ENCODE results near the gene IRX4. TPM values are rescaled to one million over a fixed set of nuclear protein-coding genes. Genes with fewer than 3 reads are reported as not detected.

Gene IRX4
- total RNA-seq, 1 donor from 2014 or later: 0.68 TPM

DNA sequence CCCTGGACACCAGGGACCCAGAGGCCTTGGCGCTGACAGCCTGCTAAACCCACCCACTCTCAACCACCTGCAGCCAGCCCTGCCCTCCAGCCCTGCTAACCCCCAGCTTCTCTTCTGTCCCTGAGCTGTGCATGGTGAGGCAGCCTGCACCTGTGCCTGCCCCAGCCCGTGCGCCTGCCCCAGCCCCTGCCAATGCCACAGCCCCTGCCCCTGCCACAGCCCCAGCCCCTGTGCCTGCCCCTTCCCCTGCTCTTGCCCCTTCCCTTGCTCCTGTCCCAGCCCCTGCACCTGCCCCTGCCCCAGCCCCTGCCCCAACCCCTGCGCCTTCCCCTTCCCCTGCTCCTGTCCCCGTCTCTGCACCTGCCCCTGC is 43.3 kb upstream of the IRX4 start:
- H3K9me3 Mint-ChIP-seq (ENCODE audit: unreplicated experiment): no peaks in the 10 kb centered on the region
- DNase-seq (ENCODE audit: low read depth): no peak
- H3K27me3 Mint-ChIP-seq (ENCODE audit: low read depth, unreplicated experiment): peaks cover 23% of the 10 kb centered on the region
- H3K4me1 Mint-ChIP-seq (ENCODE audit: low read depth, unreplicated experiment): no peaks in the 10 kb centered on the region
- H3K4me2 ChIP-seq (ENCODE audit: low read length): no peak overlapping the region
- H3K4me3 Mint-ChIP-seq (ENCODE audit: unreplicated experiment): no peak overlapping the region
- TF ChIP-seq EZH2 (IDR thresholded peaks at IDR 0.05; ENCODE audit: insufficient read depth, low read length) (no peak), CTCF (IDR thresholded peaks at IDR 0.05; ENCODE audit: insufficient read depth, low read depth, low read length) (no peak)
- no peak for FAIRE-seq
- H3K4me3 ChIP-seq (ENCODE audit: insufficient read depth, low read depth, low read length): no peak overlapping the region
- H4K20me1 ChIP-seq (ENCODE audit: insufficient read depth, low read length): no peaks in the 10 kb centered on the region
- no peak overlapping the region for H3K9ac ChIP-seq (ENCODE audit: low read length)
- no peak overlapping the region for H3K27ac ChIP-seq (ENCODE audit: low read depth, low read length)
- no peaks in the 10 kb centered on the region for H3K79me2 ChIP-seq (ENCODE audit: insufficient read depth, low read length)
- H3K36me3 ChIP-seq (ENCODE audit: insufficient read depth, low read length): no peaks in the 10 kb centered on the region
- H3K27me3 ChIP-seq (ENCODE audit: insufficient read depth, low read length): no peaks in the 10 kb centered on the region
- no peaks in the 10 kb centered on the region for H3K36me3 Mint-ChIP-seq (ENCODE audit: low read depth, unreplicated experiment)
- peaks cover 10% of the 10 kb centered on the region for H3K9me3 ChIP-seq (ENCODE audit: insufficient read depth, low read depth, low read length)
- H2AFZ ChIP-seq (ENCODE audit: low read depth, low read length): no peak overlapping the region
- H3K4me1 ChIP-seq (ENCODE audit: insufficient read depth, low read length): no peaks in the 10 kb centered on the region
- no peak overlapping the region for H3K27ac Mint-ChIP-seq (ENCODE audit: unreplicated experiment)

- Mint-ChIP-seq H3K27ac (ENCODE audit: unreplicated experiment) (no peak overlapping the region), H3K36me3 (ENCODE audit: low read depth, unreplicated experiment) (no peaks in the 10 kb centered on the region), H3K4me3 (ENCODE audit: unreplicated experiment) (no peak overlapping the region), H3K27me3 (ENCODE audit: low read depth, unreplicated experiment) (peaks cover 23% of the 10 kb centered on the region), H3K9me3 (ENCODE audit: unreplicated experiment) (no peaks in the 10 kb centered on the region), H3K4me1 (ENCODE audit: low read depth, unreplicated experiment) (no peaks in the 10 kb centered on the region)
- H4K20me1 ChIP-seq (ENCODE audit: insufficient read depth, low read length): no peaks in the 10 kb centered on the region
- H3K79me2 ChIP-seq (ENCODE audit: insufficient read depth, low read length): no peaks in the 10 kb centered on the region
- no peaks in the 10 kb centered on the region for H3K4me1 ChIP-seq (ENCODE audit: insufficient read depth, low read length)
- no peaks in the 10 kb centered on the region for H3K27me3 ChIP-seq (ENCODE audit: insufficient read depth, low read length)
- no peak for FAIRE-seq
- no peak overlapping the region for H3K4me3 ChIP-seq (ENCODE audit: insufficient read depth, low read depth, low read length)
- peaks cover 10% of the 10 kb centered on the region for H3K9me3 ChIP-seq (ENCODE audit: insufficient read depth, low read depth, low read length)
- TF ChIP-seq EZH2 (IDR thresholded peaks at IDR 0.05; ENCODE audit: insufficient read depth, low read length) (no peak), CTCF (IDR thresholded peaks at IDR 0.05; ENCODE audit: insufficient read depth, low read depth, low read length) (no peak)
- H2AFZ ChIP-seq (ENCODE audit: low read depth, low read length): no peak overlapping the region
- H3K36me3 ChIP-seq (ENCODE audit: insufficient read depth, low read length): no peaks in the 10 kb centered on the region
- H3K9ac ChIP-seq (ENCODE audit: low read length): no peak overlapping the region
- no peak overlapping the region for H3K27ac ChIP-seq (ENCODE audit: low read depth, low read length)
- H3K4me2 ChIP-seq (ENCODE audit: low read length): no peak overlapping the region
- no peak for DNase-seq (ENCODE audit: low read depth)
Measured at GRCh38 chr5:1925111-1926070, 42.7 kb upstream of the IRX4 start.

GRCh38 chr5:1923766-1924165 is 41.0 kb upstream of the IRX4 start:
- Histone ChIP-seq H3K4me1 (ENCODE audit: insufficient read depth, low read length) (no peaks in the 10 kb centered on the region), H3K9ac (ENCODE audit: low read length) (no peak overlapping the region), H3K4me2 (ENCODE audit: low read length) (no peak overlapping the region), H3K9me3 (ENCODE audit: insufficient read depth, low read depth, low read length) (no peaks in the 10 kb centered on the region), H3K27ac (ENCODE audit: low read depth, low read length) (no peak overlapping the region), H3K4me3 (ENCODE audit: insufficient read depth, low read depth, low read length) (no peak overlapping the region), H3K36me3 (ENCODE audit: insufficient read depth, low read length) (no peaks in the 10 kb centered on the region), H4K20me1 (ENCODE audit: insufficient read depth, low read length) (no peaks in the 10 kb centered on the region), H3K27me3 (ENCODE audit: insufficient read depth, low read length) (no peaks in the 10 kb centered on the region), H3K79me2 (ENCODE audit: insufficient read depth, low read length) (no peaks in the 10 kb centered on the region), H2AFZ (ENCODE audit: low read depth, low read length) (no peak overlapping the region)
- H3K4me3 Mint-ChIP-seq (ENCODE audit: unreplicated experiment): no peak overlapping the region
- H3K27me3 Mint-ChIP-seq (ENCODE audit: low read depth, unreplicated experiment): peaks cover 26% of the 10 kb centered on the region
- DNase-seq (ENCODE audit: low read depth) (no peak), FAIRE-seq (no peak)
- H3K9me3 Mint-ChIP-seq (ENCODE audit: unreplicated experiment): no peaks in the 10 kb centered on the region
- TF ChIP-seq EZH2 (IDR thresholded peaks at IDR 0.05; ENCODE audit: insufficient read depth, low read length) (no peak), CTCF (IDR thresholded peaks at IDR 0.05; ENCODE audit: insufficient read depth, low read depth, low read length) (no peak)
- H3K36me3 Mint-ChIP-seq (ENCODE audit: low read depth, unreplicated experiment): no peaks in the 10 kb centered on the region
- no peak overlapping the region for H3K27ac Mint-ChIP-seq (ENCODE audit: unreplicated experiment)
- H3K4me1 Mint-ChIP-seq (ENCODE audit: low read depth, unreplicated experiment): no peaks in the 10 kb centered on the region
